Stimulated activated CD4-positive, alpha-beta T cell treated with anti-CD3 and anti-CD28 coated beads, TNF-alpha, amount 100 ng/mL, for 48 hours (primary cell): ENCODE results near the gene GALR2.

Source experiments
- DNase-seq, 3 donors: peaks; one replicate each; pipeline ENCODE4 v3.0.0-alpha.2; 2020; ENCODE audit warnings: low read depth in 3 of 3

The GALR2 gene

GRCh38 chr17:76079535-76079955 is 5.0 kb downstream of the GALR2 start:
- DNase-seq = no peak

- no peak for DNase-seq
Measured at GRCh38 chr17:76079956-76080767, 5.6 kb downstream of the GALR2 start.

GRCh38 chr17:76080768-76081287 is 6.2 kb downstream of the GALR2 start:
- no peak for DNase-seq

GRCh38 chr17:76081295-76082210 is 7.0 kb downstream of the GALR2 start:
- DNase-seq = no peak

- no peak for DNase-seq
Measured at GRCh38 chr17:76082326-76083251, 8.0 kb downstream of the GALR2 start.

GRCh38 chr17:76083536-76084182 is 9.1 kb downstream of the GALR2 start:
- DNase-seq = no peak

- DNase-seq = no peak
Measured at GRCh38 chr17:76085066-76085730, 10.6 kb downstream of the GALR2 start.

- DNase-seq = no peak
Measured at GRCh38 chr17:76085731-76086366, 11.3 kb downstream of the GALR2 start.

- no peak for DNase-seq
Measured at GRCh38 chr17:76086384-76086783, 11.8 kb downstream of the GALR2 start.

GRCh38 chr17:76087531-76087930 is 12.9 kb downstream of the GALR2 start:
- no peak for DNase-seq

GRCh38 chr17:76088041-76088867 is 13.7 kb downstream of the GALR2 start:
- no peak for DNase-seq

- no peak for DNase-seq
Measured at GRCh38 chr17:76088868-76089576, 14.4 kb downstream of the GALR2 start.

GRCh38 chr17:76089680-76090516 is 15.3 kb downstream of the GALR2 start:
- DNase-seq = no peak

- DNase-seq = no peak
Measured at GRCh38 chr17:76090517-76091129, 16.0 kb downstream of the GALR2 start.

- DNase-seq = no peak
Measured at GRCh38 chr17:76091526-76092286, 17.1 kb downstream of the GALR2 start.
